ENCODE results near the gene KCNK17.

KCNK17 gene

DNA sequence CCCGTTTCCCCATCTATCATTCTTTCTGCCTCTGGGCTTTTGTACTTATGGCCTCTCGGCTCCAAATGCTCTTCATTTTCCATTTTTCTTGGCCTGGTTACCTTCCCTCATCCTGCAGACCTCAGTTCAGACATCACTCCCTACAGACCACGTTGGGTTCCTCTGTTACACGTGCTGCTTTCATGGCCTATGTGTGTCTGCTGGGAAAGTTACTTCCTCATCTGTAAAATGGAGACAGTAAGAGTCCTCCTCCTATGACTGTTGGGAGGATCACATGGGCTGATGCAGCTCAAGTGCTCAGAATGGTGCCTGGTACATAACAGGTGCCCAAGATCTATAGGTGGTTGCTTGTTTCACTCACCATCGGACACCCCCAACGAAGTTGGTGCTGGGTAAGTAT is 13.5 kb downstream of the KCNK17 start:
- H3K4me2 ChIP-seq (ENCODE audit: low read length) = no peak overlapping the region
- WGBS (ENCODE audit: extremely low coverage, insufficient coverage, insufficient read length) = no CpG with 5 or more reads among the region's 6 CpGs
- no peak overlapping the region for H2AFZ ChIP-seq (ENCODE audit: insufficient read depth, low read length, poor library complexity)
- no peak overlapping the region for H3K18ac ChIP-seq (ENCODE audit: low read length)
- H2BK120ac ChIP-seq (ENCODE audit: insufficient read depth, low read length, poor library complexity) = no peak overlapping the region
- no peak overlapping the region for H3K23ac ChIP-seq (ENCODE audit: low read length)
- H3K9ac ChIP-seq (ENCODE audit: low read length) = no peak overlapping the region
- H3K79me2 ChIP-seq (ENCODE audit: control insufficient read depth, insufficient read depth, low read length, poor library complexity) = no peaks in the 10 kb centered on the region
- no peaks in the 10 kb centered on the region for H3K9me3 ChIP-seq (ENCODE audit: insufficient read depth, low read depth, low read length)
- H4K91ac ChIP-seq (ENCODE audit: low read depth, low read length) = no peak overlapping the region
- H3K4me1 ChIP-seq (ENCODE audit: control insufficient read depth in 1 of 2, insufficient read depth in 2 of 2, low read length in 2 of 2) = peaks cover 0 to 5% of the 10 kb centered on the region in 2 experiments
- no peak for DNase-seq
- no peak overlapping the region for H2BK5ac ChIP-seq (ENCODE audit: low read depth, low read length, poor library complexity)
- no peak overlapping the region for H3K4ac ChIP-seq (ENCODE audit: low read depth, low read length)
- H3K79me1 ChIP-seq (ENCODE audit: low read length) = no peaks in the 10 kb centered on the region
- no peak overlapping the region for H3K14ac ChIP-seq (ENCODE audit: low read length)
- no peak overlapping the region for H2AK5ac ChIP-seq (ENCODE audit: low read length)
- H3K4me3 ChIP-seq (ENCODE audit: low read depth, low read length) = no peak overlapping the region
- no peaks in the 10 kb centered on the region for H3K27me3 ChIP-seq (ENCODE audit: insufficient read depth, low read length)
- no peak overlapping the region for H4K8ac ChIP-seq (ENCODE audit: low read depth, low read length)
- H3K36me3 ChIP-seq (ENCODE audit: control insufficient read depth in 1 of 2, insufficient read depth in 2 of 2, low read length in 2 of 2) = no peaks in the 10 kb centered on the region
- no peak overlapping the region for H3K27ac ChIP-seq (ENCODE audit: low read depth, low read length)
- H4K12ac ChIP-seq (ENCODE audit: low read depth, low read length) = no peak overlapping the region
- no peak overlapping the region for H2BK12ac ChIP-seq (ENCODE audit: low read length)

DNA sequence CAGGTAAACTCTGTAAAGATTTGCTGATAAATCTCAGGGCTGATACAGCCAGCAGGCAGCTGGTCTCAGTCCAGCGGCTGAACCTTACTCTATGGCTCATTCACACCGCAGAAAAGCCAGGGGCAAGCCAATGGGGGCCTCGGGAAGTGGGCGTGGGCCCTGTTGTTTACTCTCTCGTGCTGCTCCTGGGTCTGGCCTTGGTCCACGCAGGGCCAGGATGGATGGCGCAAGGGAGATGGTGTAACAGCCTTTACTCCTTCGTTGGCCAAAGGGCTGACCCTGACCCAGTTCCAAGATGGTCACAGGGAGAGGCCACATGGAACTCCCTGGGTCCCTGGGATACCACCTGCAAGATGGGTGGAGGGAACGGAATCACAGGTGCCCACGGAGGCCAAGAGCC is 16.2 kb downstream of the KCNK17 start:
- no peak overlapping the region for H2BK120ac ChIP-seq (ENCODE audit: insufficient read depth, low read length, poor library complexity)
- no peak for DNase-seq
- no peak overlapping the region for H4K91ac ChIP-seq (ENCODE audit: low read depth, low read length)
- H2BK12ac ChIP-seq (ENCODE audit: low read length) = no peak overlapping the region
- no peak overlapping the region for H4K12ac ChIP-seq (ENCODE audit: low read depth, low read length)
- H3K18ac ChIP-seq (ENCODE audit: low read length) = no peak overlapping the region
- H3K27me3 ChIP-seq (ENCODE audit: insufficient read depth, low read length) = no peaks in the 10 kb centered on the region
- no peak overlapping the region for H2BK5ac ChIP-seq (ENCODE audit: low read depth, low read length, poor library complexity)
- no peaks in the 10 kb centered on the region for H3K36me3 ChIP-seq (ENCODE audit: control insufficient read depth in 1 of 2, insufficient read depth in 2 of 2, low read length in 2 of 2)
- H3K23ac ChIP-seq (ENCODE audit: low read length) = no peak overlapping the region
- H3K9ac ChIP-seq (ENCODE audit: low read length) = no peak overlapping the region
- no peak overlapping the region for H2AFZ ChIP-seq (ENCODE audit: insufficient read depth, low read length, poor library complexity)
- H3K79me2 ChIP-seq (ENCODE audit: control insufficient read depth, insufficient read depth, low read length, poor library complexity) = no peaks in the 10 kb centered on the region
- H3K4me3 ChIP-seq (ENCODE audit: low read depth, low read length) = no peak overlapping the region
- H3K27ac ChIP-seq (ENCODE audit: low read depth, low read length) = no peak overlapping the region
- WGBS (ENCODE audit: extremely low coverage, insufficient coverage, insufficient read length) = no CpG with 5 or more reads among the region's 10 CpGs
- H3K9me3 ChIP-seq (ENCODE audit: insufficient read depth, low read depth, low read length) = no peaks in the 10 kb centered on the region
- no peak overlapping the region for H4K8ac ChIP-seq (ENCODE audit: low read depth, low read length)
- H3K79me1 ChIP-seq (ENCODE audit: low read length) = no peaks in the 10 kb centered on the region
- H3K4ac ChIP-seq (ENCODE audit: low read depth, low read length) = no peak overlapping the region
- H3K4me2 ChIP-seq (ENCODE audit: low read length) = no peak overlapping the region
- H2AK5ac ChIP-seq (ENCODE audit: low read length) = no peak overlapping the region
- peaks cover 0 to 5% of the 10 kb centered on the region in 2 experiments for H3K4me1 ChIP-seq (ENCODE audit: control insufficient read depth in 1 of 2, insufficient read depth in 2 of 2, low read length in 2 of 2)
- H3K14ac ChIP-seq (ENCODE audit: low read length) = no peak overlapping the region

DNA sequence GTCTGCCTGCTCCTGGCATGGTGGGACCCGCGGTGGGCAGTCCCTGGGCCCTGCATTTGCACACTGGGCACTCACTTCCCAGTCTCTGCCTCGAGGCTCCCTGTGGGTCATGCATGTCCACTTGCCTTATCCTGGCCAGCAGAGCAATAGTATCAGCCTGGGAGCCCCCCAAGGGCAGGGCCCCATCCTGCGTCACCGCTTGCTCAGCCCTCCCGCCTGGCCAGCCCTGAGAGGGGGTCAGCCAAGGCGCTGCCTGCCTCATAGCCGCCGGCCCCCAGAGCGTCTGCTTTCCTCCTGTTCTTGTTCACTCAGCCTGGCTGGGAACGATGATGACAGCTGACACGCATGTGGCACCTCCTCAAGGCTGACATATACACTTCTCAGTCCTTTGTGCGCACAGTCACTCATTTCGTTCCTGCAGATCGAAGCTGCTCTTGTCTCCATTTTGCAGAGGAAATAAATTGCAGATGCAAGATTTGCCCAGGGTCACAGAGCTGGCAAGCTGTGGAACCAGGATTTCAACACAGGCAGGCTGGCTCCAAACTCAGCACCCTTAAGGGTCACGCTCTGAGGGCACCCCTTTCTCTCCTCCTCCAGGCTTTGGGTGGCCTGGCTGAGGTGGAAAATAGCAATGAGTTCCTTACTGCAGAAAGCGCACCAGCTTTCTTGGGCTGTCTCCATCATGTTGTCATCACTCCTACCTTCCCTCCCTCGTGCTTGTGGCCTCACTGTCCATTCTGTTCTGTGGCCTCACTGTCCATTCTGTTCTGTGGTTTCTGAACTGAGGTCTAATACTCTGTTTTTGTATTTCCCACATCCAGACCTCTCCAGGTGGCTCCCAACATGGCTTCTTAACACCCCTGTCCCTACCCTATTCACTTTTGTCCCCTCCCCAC is 17.2 kb downstream of the KCNK17 start:
- Histone ChIP-seq H4K91ac (ENCODE audit: low read depth, low read length) (no peak overlapping the region), H2BK120ac (ENCODE audit: insufficient read depth, low read length, poor library complexity) (no peak overlapping the region), H3K9ac (ENCODE audit: low read length) (no peak overlapping the region), H2AK5ac (ENCODE audit: low read length) (no peak overlapping the region), H3K9me3 (ENCODE audit: insufficient read depth, low read depth, low read length) (no peaks in the 10 kb centered on the region), H3K4me2 (ENCODE audit: low read length) (no peak overlapping the region), H4K12ac (ENCODE audit: low read depth, low read length) (no peak overlapping the region), H3K14ac (ENCODE audit: low read length) (no peak overlapping the region), H3K79me1 (ENCODE audit: low read length) (no peaks in the 10 kb centered on the region), H3K18ac (ENCODE audit: low read length) (no peak overlapping the region), H3K23ac (ENCODE audit: low read length) (no peak overlapping the region), H2BK5ac (ENCODE audit: low read depth, low read length, poor library complexity) (no peak overlapping the region), H3K27me3 (ENCODE audit: insufficient read depth, low read length) (no peaks in the 10 kb centered on the region), H2BK12ac (ENCODE audit: low read length) (no peak overlapping the region), H3K79me2 (ENCODE audit: control insufficient read depth, insufficient read depth, low read length, poor library complexity) (no peaks in the 10 kb centered on the region), H2AFZ (ENCODE audit: insufficient read depth, low read length, poor library complexity) (no peak overlapping the region), H3K4me3 (ENCODE audit: low read depth, low read length) (no peak overlapping the region), H3K4ac (ENCODE audit: low read depth, low read length) (no peak overlapping the region), H3K27ac (ENCODE audit: low read depth, low read length) (no peak overlapping the region), H3K36me3 (ENCODE audit: control insufficient read depth in 1 of 2, insufficient read depth in 2 of 2, low read length in 2 of 2) (no peaks in the 10 kb centered on the region), H3K4me1 (ENCODE audit: control insufficient read depth in 1 of 2, insufficient read depth in 2 of 2, low read length in 2 of 2) (peaks cover 0 to 2% of the 10 kb centered on the region in 2 experiments), H4K8ac (ENCODE audit: low read depth, low read length) (no peak overlapping the region)
- DNase-seq = no peak
- WGBS (ENCODE audit: extremely low coverage, insufficient coverage, insufficient read length) = no CpG with 5 or more reads among the region's 18 CpGs

DNA sequence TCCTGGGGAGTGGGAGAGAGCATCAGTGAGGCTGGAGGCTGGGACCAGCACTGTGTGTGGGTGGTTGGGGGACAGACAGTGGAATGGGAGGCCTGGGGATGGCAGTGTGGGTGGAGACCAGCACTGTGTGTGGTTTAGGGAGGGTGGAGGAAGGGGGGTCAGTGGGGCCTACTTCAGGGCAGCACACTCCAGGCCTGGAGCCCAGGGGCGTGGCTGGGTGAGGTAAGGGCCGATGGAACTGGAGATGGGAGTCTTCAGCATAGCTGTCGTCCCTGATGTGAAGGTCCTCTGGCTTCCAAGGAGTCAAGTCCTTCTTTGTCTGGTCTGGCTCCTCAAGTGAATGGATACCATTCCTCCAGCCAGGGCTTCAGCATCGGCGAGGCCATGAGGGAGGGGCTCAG is 18.6 kb downstream of the KCNK17 start:
- H3K18ac ChIP-seq (ENCODE audit: low read length) = no peak overlapping the region
- no peak for DNase-seq
- no peak overlapping the region for H3K4me2 ChIP-seq (ENCODE audit: low read length)
- no peak overlapping the region for H4K8ac ChIP-seq (ENCODE audit: low read depth, low read length)
- no peak overlapping the region for H2BK120ac ChIP-seq (ENCODE audit: insufficient read depth, low read length, poor library complexity)
- peaks cover 0 to 2% of the 10 kb centered on the region in 2 experiments for H3K4me1 ChIP-seq (ENCODE audit: control insufficient read depth in 1 of 2, insufficient read depth in 2 of 2, low read length in 2 of 2)
- H3K9ac ChIP-seq (ENCODE audit: low read length) = no peak overlapping the region
- no peak overlapping the region for H3K14ac ChIP-seq (ENCODE audit: low read length)
- no peaks in the 10 kb centered on the region for H3K27me3 ChIP-seq (ENCODE audit: insufficient read depth, low read length)
- H3K9me3 ChIP-seq (ENCODE audit: insufficient read depth, low read depth, low read length) = no peaks in the 10 kb centered on the region
- H2BK5ac ChIP-seq (ENCODE audit: low read depth, low read length, poor library complexity) = no peak overlapping the region
- H4K12ac ChIP-seq (ENCODE audit: low read depth, low read length) = no peak overlapping the region
- H4K91ac ChIP-seq (ENCODE audit: low read depth, low read length) = no peak overlapping the region
- no peak overlapping the region for H3K4me3 ChIP-seq (ENCODE audit: low read depth, low read length)
- H2AFZ ChIP-seq (ENCODE audit: insufficient read depth, low read length, poor library complexity) = no peak overlapping the region
- H3K23ac ChIP-seq (ENCODE audit: low read length) = no peak overlapping the region
- no peaks in the 10 kb centered on the region for H3K79me2 ChIP-seq (ENCODE audit: control insufficient read depth, insufficient read depth, low read length, poor library complexity)
- H3K4ac ChIP-seq (ENCODE audit: low read depth, low read length) = no peak overlapping the region
- H2BK12ac ChIP-seq (ENCODE audit: low read length) = no peak overlapping the region
- no peaks in the 10 kb centered on the region for H3K79me1 ChIP-seq (ENCODE audit: low read length)
- no peaks in the 10 kb centered on the region for H3K36me3 ChIP-seq (ENCODE audit: control insufficient read depth in 1 of 2, insufficient read depth in 2 of 2, low read length in 2 of 2)
- no peak overlapping the region for H2AK5ac ChIP-seq (ENCODE audit: low read length)
- no peak overlapping the region for H3K27ac ChIP-seq (ENCODE audit: low read depth, low read length)
- WGBS (ENCODE audit: extremely low coverage, insufficient coverage, insufficient read length) = no CpG with 5 or more reads among the region's 5 CpGs
